Ishikawa (cell line): ENCODE results near the gene PTF1A.

Source experiments
- CEBPB ChIP-seq: IDR thresholded peaks from 2 replicates; pipeline ENCODE4 v1.6.1; 2012
- EGR1 ChIP-seq: IDR thresholded peaks from 2 replicates; pipeline ENCODE4 v1.6.1; 2012
- EP300 ChIP-seq: IDR thresholded peaks from 2 replicates; pipeline ENCODE4 v1.6.1; 2012; ENCODE audit warnings: borderline replicate concordance
- FOXM1 ChIP-seq: IDR thresholded peaks from 2 replicates; pipeline ENCODE4 v1.6.1; 2012; ENCODE audit warnings: low read depth, borderline replicate concordance
- NFIC ChIP-seq: IDR thresholded peaks from 2 replicates; pipeline ENCODE4 v1.6.1; 2012
- RAD21 ChIP-seq: IDR thresholded peaks from 2 replicates; pipeline ENCODE4 v1.6.1; 2012; ENCODE audit warnings: low read depth
- TAF1 ChIP-seq: IDR thresholded peaks from 2 replicates; pipeline ENCODE4 v1.6.1; 2012; ENCODE audit warnings: low read depth, mild to moderate bottlenecking
- TCF12 ChIP-seq: IDR thresholded peaks from 2 replicates; pipeline ENCODE4 v1.6.1; 2012; ENCODE audit warnings: low read depth
- TF ChIP-seq, protein P1 (sequence below): IDR thresholded peaks from 2 replicates; pipeline ENCODE4 v1.6.1; 2012; ENCODE audit warnings: low read depth, mild to moderate bottlenecking
- TF ChIP-seq, protein P2 (sequence below): IDR thresholded peaks from 2 replicates; pipeline ENCODE4 v1.6.1; 2012

DNA sequence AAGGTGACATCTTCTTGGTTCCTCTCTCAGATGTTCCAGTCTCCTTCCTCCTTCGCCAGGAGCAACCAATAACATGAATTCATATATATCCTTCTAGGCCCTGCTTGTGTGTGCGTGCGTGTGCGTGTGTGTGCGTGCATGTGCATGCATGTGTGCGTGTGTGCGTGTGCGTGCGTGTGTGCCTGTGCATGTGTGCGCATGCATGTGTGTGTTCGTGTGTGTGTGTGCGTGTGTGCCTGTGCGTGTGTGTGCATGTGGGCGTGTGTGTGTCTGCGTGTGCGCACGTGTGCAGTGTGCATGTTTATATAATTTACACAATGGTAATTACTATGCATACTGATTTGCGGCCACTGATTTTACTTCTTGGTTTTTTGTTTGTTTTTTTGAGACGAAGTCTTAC, 43.9 kb upstream of the PTF1A start:
- TF ChIP-seq EP300 = no peak
- TF ChIP-seq, protein P1, sequence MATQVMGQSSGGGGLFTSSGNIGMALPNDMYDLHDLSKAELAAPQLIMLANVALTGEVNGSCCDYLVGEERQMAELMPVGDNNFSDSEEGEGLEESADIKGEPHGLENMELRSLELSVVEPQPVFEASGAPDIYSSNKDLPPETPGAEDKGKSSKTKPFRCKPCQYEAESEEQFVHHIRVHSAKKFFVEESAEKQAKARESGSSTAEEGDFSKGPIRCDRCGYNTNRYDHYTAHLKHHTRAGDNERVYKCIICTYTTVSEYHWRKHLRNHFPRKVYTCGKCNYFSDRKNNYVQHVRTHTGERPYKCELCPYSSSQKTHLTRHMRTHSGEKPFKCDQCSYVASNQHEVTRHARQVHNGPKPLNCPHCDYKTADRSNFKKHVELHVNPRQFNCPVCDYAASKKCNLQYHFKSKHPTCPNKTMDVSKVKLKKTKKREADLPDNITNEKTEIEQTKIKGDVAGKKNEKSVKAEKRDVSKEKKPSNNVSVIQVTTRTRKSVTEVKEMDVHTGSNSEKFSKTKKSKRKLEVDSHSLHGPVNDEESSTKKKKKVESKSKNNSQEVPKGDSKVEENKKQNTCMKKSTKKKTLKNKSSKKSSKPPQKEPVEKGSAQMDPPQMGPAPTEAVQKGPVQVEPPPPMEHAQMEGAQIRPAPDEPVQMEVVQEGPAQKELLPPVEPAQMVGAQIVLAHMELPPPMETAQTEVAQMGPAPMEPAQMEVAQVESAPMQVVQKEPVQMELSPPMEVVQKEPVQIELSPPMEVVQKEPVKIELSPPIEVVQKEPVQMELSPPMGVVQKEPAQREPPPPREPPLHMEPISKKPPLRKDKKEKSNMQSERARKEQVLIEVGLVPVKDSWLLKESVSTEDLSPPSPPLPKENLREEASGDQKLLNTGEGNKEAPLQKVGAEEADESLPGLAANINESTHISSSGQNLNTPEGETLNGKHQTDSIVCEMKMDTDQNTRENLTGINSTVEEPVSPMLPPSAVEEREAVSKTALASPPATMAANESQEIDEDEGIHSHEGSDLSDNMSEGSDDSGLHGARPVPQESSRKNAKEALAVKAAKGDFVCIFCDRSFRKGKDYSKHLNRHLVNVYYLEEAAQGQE = no peak
- no peak for TF ChIP-seq EGR1
- no peak for TF ChIP-seq TCF12
- no peak for TF ChIP-seq TAF1
- TF ChIP-seq CEBPB = no peak
- TF ChIP-seq RAD21 = no peak
- no peak for TF ChIP-seq NFIC
- TF ChIP-seq, protein P2, sequence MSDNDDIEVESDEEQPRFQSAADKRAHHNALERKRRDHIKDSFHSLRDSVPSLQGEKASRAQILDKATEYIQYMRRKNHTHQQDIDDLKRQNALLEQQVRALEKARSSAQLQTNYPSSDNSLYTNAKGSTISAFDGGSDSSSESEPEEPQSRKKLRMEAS = no peak
- no peak for TF ChIP-seq FOXM1
